NCI-H2227 (cell line): ENCODE data around the gene DIP2C.
A peak's percentile ranks its signal among the peaks of the same experiment; 100 is the strongest.
"Not testable (repeated sequence)": the region's sequence is repeated elsewhere in the genome, so short reads cannot be mapped to it uniquely, and the experiment has no call there.

Experiments
- DNase-seq: peaks from one replicate; lab custom pipeline; 2025; ENCODE audit not compliant: unreplicated experiment; lab: John Stamatoyannopoulos, UW

DIP2C gene

DNA sequence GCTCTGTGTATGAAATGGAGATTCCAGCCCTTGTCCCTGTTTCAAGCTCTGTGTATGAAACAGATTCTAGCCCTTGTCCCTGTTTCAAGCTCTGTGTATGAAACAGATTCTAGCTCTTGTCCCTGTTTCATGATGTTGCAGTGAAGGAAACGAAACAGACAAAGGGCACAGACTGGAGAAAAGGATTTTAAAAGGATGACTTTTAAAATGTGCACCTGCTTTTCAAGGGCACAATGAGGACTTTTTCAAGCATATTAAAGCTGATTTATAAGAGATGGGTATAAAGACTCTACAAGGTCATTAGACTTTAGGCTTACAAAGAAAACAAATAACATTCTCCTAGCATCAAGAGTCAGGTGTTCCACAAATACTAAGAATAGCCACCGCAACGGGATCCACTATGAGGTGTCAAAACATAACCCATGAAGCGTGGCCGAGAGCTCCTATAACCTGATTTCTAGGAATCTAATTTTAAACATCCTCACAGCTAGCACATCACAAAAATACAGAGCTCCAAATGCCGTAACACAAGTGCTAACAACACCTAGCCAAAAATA is 29.0 kb downstream of the DIP2C start:
- no peak for DNase-seq

DNA sequence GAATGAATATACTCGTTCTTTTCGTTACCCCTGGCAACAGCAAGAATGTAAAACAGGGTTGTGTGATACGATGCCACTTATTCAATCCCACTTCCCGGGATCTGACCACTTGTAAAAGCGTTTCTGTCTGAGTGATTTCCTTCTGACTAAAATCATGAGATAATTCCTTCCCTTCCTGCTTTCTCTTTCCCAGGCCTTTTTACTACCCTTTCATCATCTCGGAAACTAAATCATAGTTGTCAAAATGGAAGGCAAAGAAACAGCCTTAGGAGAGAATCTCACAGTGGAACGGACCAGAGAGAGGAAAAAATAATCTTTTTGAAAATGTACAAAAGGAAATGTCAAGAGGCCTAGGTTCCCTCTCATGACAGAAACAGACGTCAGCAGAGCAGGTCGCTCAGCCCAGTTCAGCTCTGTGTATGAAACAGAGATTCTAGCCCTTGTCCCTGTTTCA is 29.8 kb downstream of the DIP2C start:
- peak; percentile 6 for DNase-seq

DNA sequence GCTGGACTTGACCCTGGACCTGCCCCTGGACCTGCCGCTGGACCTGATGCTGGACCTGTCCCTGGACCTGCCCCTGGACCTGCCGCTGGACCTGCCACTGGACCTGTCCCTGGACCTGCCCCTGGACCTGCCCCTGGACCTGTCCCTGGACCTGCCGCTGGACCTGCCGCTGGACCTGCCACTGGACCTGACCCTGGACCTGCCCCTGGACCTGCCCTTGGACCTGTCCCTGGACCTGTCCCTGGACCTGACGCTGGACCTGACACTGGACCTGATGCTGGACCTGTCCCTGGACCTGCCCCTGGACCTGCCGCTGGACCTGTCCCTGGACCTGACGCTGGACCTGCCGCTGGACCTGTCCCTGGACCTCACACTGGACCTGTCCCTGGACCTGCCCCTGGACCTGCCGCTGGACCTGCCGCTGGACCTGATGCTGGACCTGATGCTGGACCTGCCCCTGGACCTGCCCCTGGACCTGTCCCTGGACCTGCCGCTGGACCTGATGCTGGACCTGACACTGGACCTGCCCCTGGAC is 31.6 kb downstream of the DIP2C start:
- DNase-seq = not testable (repeated sequence)

DNA sequence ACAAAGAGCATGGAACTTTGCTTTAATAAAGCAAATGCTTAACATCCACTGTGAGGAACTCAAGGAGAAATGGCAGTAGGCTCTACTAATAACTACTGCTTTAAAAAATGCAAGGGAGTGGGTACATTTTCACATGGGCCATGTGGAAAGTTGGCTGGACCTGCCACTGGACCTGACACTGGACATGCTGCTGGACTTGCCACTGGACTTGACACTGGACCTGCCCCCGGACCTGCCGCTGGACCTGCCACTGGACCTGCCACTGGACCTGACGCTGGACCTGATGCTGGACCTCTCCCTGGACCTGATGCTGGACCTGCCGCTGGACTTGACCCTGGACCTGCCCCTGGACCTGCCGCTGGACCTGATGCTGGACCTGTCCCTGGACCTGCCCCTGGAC is 32.6 kb downstream of the DIP2C start:
- DNase-seq = no peak

DNA sequence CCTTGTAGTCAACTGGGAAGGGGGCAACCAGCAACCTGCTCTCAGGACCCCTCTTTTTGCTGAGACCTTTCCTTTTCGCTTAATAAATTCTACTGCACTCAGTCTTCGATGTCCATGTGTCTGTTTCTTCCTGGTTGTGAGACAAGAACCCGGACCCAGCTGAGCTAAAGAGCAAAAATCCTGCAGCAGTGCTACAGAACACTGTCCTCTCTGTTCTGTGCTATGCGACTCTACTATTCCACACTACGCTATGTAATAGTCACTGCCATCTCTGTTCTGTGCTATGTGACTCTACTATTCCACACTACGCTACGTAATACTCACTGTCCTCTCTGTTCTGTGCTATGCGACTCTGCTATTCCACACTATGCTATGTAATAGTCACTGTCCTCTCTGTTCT is 34.3 kb downstream of the DIP2C start:
- no peak for DNase-seq

DNA sequence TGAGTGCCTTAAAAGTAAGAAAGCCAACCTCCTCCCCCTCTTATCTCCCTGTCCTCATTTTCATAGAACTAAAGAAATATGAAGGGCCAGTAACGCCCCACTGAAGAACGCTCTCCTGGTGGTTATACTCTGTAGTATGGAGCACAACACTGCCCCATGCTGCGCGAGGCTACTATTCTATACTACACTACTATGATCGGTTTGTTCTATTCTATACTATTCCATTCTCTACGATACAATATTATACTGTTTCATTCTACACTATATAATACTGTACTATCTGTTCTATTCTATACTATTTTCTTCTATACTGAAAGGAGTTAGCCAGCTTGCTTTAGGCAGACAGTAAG is 34.8 kb downstream of the DIP2C start:
- DNase-seq = no peak

DNA sequence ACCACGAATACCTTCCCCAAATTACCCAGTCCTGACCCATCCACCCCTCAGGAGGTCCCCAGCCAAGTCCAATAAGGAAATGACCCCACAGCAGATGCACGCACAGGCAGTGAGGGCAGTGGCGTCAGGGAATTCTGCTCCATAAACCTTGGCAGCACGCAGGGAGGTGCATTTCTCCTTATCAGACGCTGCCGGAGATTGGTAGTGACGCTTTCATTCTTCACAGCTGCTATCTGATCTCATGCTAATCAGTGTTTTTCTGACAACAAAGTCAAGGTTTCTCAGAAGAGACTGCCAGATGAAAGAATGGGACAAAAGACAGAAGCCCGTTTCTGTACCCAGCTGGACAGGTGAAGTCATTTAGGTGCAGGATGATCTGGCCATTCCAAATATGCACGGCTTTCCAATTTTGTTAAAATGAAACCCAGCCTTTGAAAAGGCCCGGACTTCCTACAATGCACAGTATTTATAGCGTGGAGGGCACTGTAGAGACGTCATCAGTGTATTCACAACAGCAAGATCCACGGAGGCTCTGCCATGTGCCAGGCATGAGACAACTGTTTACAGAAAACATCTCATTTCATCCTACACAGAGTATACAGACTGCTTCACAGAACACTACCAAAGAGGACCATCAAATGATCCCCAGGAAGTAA is 35.3 kb downstream of the DIP2C start:
- DNase-seq = peak; percentile 14

DNA sequence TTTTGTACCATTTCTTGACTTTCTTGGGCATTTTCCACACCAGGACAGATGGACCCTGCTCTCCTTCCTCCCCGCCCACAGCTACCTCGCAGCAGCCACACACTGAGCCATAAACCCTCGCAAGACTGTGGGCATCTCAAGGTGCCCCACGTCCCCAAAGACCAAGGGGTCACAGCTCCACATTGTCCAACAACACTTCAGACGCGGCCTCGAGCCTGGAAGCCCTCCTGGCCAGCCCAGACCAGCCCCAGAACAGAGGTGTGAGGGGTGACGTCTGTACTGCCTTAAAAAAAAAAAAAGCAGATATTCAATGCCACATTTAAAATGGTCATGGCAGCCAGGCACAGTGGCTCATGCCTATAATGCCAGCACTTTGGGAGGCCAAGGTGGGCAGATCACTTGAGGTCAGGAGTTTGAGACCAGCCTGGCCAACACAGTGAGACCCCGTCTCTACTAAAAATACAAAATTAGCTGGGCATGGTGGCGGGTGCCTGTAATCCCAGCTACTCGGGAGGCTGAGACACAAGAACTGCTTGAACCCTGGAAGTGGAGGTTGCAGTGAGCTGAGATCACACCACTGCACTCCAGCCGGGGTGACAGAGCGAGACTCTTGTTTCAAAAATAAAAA is 36.5 kb downstream of the DIP2C start:
- not testable (repeated sequence) for DNase-seq

DNA sequence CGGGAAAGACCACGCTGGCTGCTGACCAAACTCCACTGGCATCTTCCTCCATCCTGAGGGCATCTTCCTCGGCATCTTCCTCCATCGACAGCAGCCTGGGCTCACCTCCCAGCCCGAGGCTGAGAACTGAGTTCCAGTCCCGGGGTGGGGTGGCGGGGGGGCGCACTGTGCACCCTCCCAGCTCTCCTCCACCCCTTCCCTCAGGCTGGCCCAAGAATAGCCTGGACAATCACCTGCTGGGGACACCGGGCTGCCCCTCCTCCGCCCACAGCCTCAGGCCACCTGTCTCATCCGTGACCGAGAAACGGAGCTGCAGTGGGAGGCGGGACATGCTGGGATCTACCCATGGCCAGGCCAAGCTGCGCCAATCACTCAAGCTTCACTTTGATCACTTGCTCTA is 37.2 kb downstream of the DIP2C start:
- DNase-seq = no peak

DNA sequence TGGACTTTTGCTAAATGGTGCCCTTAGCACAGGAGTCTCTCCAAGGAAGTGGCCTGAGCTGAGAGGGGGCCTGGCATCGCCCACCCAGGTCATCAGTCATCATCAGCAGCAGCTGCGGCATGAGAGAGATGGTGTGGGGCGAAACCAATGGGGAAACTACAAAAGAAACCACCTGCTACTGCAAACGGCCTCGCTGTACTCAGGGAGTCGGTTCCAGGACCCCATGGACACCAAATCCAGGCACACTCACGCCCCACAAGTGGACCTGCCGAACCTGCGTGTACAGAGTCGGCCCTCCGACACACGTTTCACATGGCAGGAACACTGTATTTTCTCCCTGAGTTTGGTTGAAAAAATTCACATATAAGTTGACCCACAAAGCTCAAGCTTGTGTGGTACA is 37.8 kb downstream of the DIP2C start:
- no peak for DNase-seq

DNA sequence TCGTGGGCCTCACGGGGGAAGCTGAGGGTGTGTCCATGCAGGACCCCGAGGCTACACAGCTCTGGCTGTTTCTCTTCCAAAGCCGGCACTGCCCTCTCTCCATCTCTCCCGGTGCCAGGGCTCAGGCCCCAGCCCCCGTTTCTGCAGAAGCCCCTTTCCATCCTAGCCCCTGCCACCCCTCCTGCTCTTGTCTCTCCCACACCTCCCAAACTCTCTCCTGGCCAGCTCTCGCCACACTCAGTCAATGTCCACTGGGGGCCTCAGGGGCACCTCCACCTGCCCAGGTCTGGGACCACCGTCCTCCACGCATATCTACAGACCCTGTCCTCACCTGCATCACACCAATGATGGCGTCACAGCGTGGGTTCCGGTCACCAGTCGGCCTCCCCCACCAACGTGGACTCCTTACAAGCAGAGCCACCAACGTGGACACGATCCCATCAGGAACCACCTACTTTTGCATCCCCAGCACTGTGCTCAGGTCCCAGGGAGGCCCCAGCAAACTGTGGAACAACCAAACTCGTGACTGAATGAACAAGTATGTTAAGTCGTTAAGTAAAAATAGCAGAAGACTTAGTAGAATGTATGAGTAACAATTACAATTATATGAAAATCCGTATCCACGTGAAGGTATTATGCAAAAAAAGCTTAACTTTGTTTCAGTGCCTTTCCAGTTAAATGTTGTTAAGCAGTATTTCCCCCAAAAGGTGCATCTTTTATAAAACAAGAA is 38.4 kb downstream of the DIP2C start:
- DNase-seq = no peak

DNA sequence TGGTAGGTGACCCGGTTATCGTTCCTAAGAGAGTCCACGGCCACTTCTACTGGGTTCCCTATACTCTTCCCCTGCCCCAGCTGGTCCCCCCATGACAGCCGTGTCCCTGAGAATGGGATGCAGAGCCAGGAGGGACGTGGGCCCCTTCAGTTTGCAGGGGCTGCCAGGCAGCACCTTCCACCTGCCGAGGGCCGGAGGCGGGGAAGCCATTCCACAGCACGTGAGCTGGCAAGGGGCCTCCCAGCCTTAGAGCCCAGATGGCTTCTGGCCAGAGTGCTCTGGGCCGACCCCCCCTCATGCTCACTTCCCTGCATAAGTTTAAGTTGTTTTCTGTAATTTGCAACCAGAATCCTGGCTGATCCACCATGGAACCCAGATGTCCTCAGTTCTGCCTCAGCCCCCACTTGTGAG is 39.0 kb downstream of the DIP2C start:
- no peak for DNase-seq

DNA sequence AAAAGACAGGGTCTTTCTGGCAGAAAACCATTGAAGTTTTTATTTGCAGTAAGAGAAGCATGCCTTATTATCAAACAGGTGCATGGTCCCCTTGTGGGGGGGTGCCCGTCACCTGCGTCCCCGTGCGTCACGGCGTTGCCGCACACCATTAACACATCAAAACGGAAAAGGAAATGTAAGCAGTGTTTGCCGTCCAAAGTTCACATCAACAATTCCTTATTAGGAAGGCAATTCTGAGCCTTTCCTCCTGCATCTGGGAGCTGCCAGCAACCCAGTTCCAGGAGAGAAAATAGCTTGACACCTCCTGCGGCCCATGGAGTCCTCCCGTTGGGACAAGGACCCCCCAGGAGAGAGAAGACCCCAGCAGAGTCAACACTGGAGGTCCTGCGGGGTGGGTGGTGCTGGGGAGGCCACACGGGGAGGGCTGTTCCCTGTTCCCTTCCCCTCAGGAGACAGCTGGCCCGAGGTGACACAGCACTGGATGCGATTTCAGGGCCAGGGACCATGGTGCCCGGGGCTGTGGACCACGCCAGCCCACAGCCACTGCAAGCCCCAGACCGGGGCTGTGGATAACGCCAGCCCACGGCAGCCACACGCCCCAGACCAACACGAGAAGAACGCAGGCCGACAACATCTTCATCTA is 39.5 kb downstream of the DIP2C start:
- no peak for DNase-seq

DNA sequence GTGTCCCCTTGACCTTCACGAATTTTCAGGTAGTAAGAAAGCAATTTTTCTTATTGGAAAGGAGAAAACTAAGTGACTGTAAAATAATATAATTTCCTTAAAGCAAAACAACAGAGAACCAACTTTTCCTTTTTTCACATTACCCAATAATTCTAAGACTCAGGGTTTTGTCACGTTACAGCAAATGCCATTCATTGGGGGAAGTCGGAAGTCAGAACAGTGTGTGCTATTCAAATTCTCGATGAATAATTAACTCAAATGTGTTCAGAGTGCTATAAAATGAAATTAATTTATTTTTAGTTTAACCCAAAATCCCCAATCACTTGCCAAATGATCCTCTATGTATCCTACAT is 40.0 kb downstream of the DIP2C start:
- DNase-seq = no peak

DNA sequence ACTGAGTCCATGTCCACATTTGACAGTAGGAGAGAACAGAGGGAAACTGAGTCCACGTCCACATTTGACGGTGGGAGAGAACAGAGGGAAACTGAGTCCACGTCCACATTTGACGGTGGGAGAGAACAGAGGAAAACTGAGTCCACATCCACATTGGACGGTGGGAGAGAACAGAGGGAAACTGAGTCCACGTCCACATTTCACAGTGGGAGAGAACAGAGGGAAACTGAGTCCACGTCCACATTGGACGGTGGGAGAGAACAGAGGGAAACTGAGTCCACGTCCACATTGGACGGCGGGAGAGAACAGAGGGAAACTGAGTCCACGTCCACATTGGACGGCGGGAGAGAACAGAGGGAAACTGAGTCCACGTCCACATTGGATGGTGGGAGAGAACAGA is 42.4 kb downstream of the DIP2C start:
- not testable (repeated sequence) for DNase-seq

DNA sequence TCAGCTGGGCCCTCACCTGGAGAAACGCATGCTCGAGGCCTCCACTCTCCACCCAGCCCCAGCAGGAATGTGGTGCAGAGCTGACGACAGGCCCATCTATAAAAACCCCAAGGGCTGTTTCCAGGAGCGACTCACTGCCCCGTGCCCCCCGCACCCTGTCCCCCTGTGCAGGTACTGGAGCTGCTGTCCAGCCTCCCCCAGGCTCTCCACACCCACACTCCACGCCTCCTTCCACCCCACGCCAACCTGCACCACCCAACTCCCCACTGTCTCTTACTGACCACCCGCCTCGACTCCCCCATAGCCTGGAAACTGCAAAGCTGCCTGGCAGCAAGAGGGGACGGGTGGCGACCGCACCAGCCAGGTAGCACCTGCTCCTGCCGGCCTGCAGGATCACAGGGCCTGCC is 43.3 kb downstream of the DIP2C start:
- no peak for DNase-seq

DNA sequence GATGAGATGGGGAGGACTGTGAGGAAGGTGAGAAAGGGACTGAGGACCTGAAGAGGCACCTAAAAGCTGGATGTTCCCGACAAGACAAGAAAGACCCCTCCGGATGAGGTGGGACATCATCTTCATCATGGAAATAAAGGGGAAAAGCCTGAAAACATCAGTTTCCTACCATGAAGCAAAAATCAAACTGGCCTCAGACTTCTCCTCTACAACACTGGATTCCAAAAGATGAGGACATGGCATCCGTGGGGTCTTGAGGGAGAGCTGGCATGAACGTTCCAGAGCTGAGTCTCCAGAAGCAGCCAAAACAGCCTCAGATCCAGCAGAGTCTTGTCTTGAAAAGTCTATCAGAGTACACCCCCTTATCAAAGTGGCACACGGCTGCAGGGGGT is 44.5 kb downstream of the DIP2C start:
- DNase-seq = no peak

DNA sequence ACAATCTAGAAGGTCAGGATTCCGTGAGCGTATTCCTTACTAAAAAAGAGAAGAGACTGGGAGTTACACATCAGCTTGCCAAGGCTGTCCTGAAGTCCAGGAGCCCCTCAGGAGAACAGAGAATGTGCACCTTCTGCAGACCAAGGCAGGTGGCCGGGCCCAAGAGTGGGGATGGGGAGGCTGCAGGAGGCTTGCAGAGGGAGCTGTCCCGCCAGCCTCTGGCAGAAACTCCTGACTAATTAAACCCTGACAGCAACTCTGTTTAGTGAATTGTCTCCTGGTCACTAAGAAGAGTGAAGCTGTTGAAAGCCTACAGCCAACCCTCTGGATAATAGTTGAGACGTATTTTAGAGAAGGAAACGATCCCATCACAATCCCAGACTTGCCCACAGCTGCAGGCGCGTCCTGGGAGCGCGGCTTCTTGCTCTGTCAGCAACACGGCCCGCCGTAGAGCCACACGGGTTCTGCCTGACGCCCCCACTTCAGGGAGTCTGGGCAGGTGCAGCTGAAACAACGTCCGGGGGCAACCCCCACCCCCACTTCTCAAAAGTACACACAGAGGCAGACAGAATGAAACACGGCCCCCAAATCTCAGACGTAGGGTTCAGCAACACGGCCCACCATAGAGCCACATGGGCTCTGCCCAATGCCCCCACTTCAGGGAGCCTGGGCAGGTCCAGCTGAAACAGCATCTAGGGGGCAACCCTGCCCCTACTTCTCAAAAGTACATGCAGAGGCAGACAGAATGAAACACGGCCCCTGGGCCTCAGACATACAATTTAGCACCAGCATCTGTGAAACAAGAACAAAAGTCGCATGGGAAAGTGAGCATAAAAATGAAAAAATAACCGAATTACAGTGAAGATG is 45.2 kb downstream of the DIP2C start:
- DNase-seq = no peak

DNA sequence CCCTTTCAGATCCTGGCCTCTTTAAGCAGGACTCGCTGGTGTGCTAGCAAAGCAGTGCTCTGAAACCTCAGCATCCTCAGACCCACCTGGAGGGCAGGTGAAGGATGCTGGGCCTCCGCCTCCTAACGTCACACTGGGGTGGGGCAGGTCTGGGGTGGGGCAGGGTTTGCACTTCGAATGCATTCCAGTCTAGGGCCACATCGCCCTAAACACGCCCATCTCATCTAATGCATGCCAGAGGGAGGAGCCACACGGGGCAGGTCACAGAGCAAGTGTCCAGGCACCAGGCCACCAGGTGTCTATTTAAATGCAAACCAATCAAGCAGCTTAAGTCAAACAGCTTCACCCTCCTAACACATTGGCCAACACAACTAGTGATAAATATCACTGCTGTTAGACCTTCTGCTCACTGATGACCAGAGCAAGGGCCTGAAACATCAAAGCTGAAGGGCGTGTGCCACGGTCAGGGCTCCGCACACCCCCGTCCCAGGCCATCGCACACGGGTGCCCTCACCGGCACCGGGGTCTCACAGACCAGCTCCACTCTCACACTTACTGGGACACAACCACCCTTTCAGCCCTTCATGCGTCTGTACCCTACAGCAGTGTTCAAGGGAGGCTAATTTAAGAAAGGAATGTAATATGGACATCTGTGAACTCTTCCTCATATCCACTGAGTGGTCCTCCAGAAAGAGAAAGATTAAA is 47.1 kb downstream of the DIP2C start:
- DNase-seq = no peak
